GM12892 (cell line): ENCODE data around the gene CBR4.

Experiments
- POLR2A ChIP-seq: IDR thresholded peaks from 2 replicates; pipeline ENCODE4 v1.6.1; 2011; ENCODE audit warnings: low read depth, low read length, control low read depth
- POLR2AphosphoS5 ChIP-seq: IDR thresholded peaks from 2 replicates; pipeline ENCODE4 v1.6.1; 2011; ENCODE audit warnings: low read depth, low read length, control low read depth
- TAF1 ChIP-seq: IDR thresholded peaks from 2 replicates; pipeline ENCODE4 v1.6.1; 2011; ENCODE audit warnings: low read depth, mild to moderate bottlenecking, control low read depth, low read length, borderline replicate concordance

DNA sequence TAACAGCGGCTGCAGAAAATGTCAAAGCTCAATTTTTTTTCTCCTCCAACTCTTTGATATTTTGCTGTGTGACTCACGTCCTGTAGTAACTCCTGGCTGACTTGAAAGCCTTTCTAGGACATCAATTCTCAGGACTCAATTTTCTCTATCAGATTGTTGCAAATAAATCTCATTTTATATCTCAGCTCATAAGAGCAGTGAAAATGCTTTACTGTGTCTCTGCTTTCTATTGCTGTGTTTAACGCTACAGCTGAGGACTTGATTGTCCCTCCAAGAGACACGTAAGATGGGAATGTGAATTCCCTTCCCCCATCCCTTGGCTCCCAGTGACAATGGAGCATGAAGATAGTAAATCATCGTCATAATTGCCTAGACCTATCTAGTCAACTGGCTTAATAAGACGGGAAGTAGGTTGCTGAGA lies 20.5 kb upstream of the CBR4 start:
- TF ChIP-seq POLR2A: no peak
- TF ChIP-seq POLR2AphosphoS5: no peak
- no peak for TF ChIP-seq TAF1
